ENCODE data around the gene CLIC1. TPM values are rescaled to one million over a fixed set of nuclear protein-coding genes. Genes with fewer than 3 reads are reported as not detected.

Gene CLIC1
- polyA plus RNA-seq, 1 donor (not counting 4 experiments of a cell fraction or from before 2014, with no cell fraction given) = 832 TPM

GRCh38 chr6:31736768-31737314 lies 511 bp upstream of the CLIC1 start:
- H3K27me3 ChIP-seq (ENCODE audit: control insufficient read depth, extremely low read depth, insufficient read depth, low read length) = no peaks in the 10 kb centered on the region
- peaks cover 2% of the 10 kb centered on the region for H3K9me1 ChIP-seq (ENCODE audit: control insufficient read depth, extremely low read depth, insufficient read depth, low read length)
- peaks cover 14% of the 10 kb centered on the region for H4K20me1 ChIP-seq (ENCODE audit: control insufficient read depth, extremely low read depth, insufficient read depth, low read length)
- peak overlapping the region; percentile 90 for H3K9ac ChIP-seq (ENCODE audit: control insufficient read depth, extremely low read depth, insufficient read depth, low read length)
- peak overlapping the region; percentile 84 for H3K4me2 ChIP-seq (ENCODE audit: control insufficient read depth, extremely low read depth, insufficient read depth, low read depth, low read length)
- H3K4me3 ChIP-seq (ENCODE audit: control insufficient read depth in 2 of 3, extremely low read depth in 1 of 3, insufficient read depth in 2 of 3, low read depth in 1 of 3, low read length in 3 of 3) = peak overlapping the region; percentile 62 to 88 (median 66)
- dilution Hi-C loops (cut with MboI; ENCODE audit: extremely low pct_ligation_motif_present, low sequenced_read_pairs) = no loop called here
- H3K27ac ChIP-seq (ENCODE audit: control insufficient read depth, insufficient read depth, low read length) = peak overlapping the region; percentile 96
- FAIRE-seq (no peak), DNase-seq (ENCODE audit: low read depth, low spot score) (no peak)
- peak overlapping the region; percentile 64 for H2AFZ ChIP-seq (ENCODE audit: control insufficient read depth, low read length)
- H3K79me2 ChIP-seq (ENCODE audit: control insufficient read depth, insufficient read depth, low read length) = peaks cover 39% of the 10 kb centered on the region
- TF ChIP-seq CTCF (optimal IDR thresholded peaks at IDR 0.05 in 1 of 3, IDR thresholded peaks at IDR 0.05 in 1 of 3, conservative IDR thresholded peaks at IDR 0.05 in 1 of 3; ENCODE audit: extremely low read depth in 1 of 3, insufficient read depth in 2 of 3, low read length in 3 of 3) (no peak), EZH2 (IDR thresholded peaks at IDR 0.05; ENCODE audit: low read length) (no peak)
- peaks cover 42% of the 10 kb centered on the region for H3K4me1 ChIP-seq (ENCODE audit: control insufficient read depth, extremely low read depth, insufficient read depth, low read length)
- no peaks in the 10 kb centered on the region for H3K9me3 ChIP-seq (ENCODE audit: control insufficient read depth, low read depth, low read length)
- peaks cover 17 to 29% of the 10 kb centered on the region in 2 experiments for H3K36me3 ChIP-seq (ENCODE audit: control insufficient read depth in 2 of 2, extremely low read depth in 1 of 2, insufficient read depth in 2 of 2, low read length in 2 of 2)

- Histone ChIP-seq H3K79me2 (ENCODE audit: control insufficient read depth, insufficient read depth, low read length) (peaks cover 39% of the 10 kb centered on the region), H2AFZ (ENCODE audit: control insufficient read depth, low read length) (peak overlapping the region; percentile 38), H3K4me2 (ENCODE audit: control insufficient read depth, extremely low read depth, insufficient read depth, low read depth, low read length) (peak overlapping the region; percentile 84), H3K36me3 (ENCODE audit: control insufficient read depth in 2 of 2, extremely low read depth in 1 of 2, insufficient read depth in 2 of 2, low read length in 2 of 2) (peaks cover 24 to 40% of the 10 kb centered on the region in 2 experiments), H3K27me3 (ENCODE audit: control insufficient read depth, extremely low read depth, insufficient read depth, low read length) (no peaks in the 10 kb centered on the region), H3K9me3 (ENCODE audit: control insufficient read depth, low read depth, low read length) (no peaks in the 10 kb centered on the region), H4K20me1 (ENCODE audit: control insufficient read depth, extremely low read depth, insufficient read depth, low read length) (peaks cover 19% of the 10 kb centered on the region), H3K4me3 (ENCODE audit: control insufficient read depth in 2 of 3, extremely low read depth in 1 of 3, insufficient read depth in 2 of 3, low read depth in 1 of 3, low read length in 3 of 3) (peak overlapping the region; percentile 62 to 88 (median 66)), H3K27ac (ENCODE audit: control insufficient read depth, insufficient read depth, low read length) (peak overlapping the region; percentile 96), H3K9ac (ENCODE audit: control insufficient read depth, extremely low read depth, insufficient read depth, low read length) (peak overlapping the region; percentile 90), H3K9me1 (ENCODE audit: control insufficient read depth, extremely low read depth, insufficient read depth, low read length) (peaks cover 4% of the 10 kb centered on the region), H3K4me1 (ENCODE audit: control insufficient read depth, extremely low read depth, insufficient read depth, low read length) (peaks cover 43% of the 10 kb centered on the region)
- dilution Hi-C loops (cut with MboI; ENCODE audit: extremely low pct_ligation_motif_present, low sequenced_read_pairs) = no loop called here
- TF ChIP-seq CTCF (optimal IDR thresholded peaks at IDR 0.05 in 1 of 3, IDR thresholded peaks at IDR 0.05 in 1 of 3, conservative IDR thresholded peaks at IDR 0.05 in 1 of 3; ENCODE audit: extremely low read depth in 1 of 3, insufficient read depth in 2 of 3, low read length in 3 of 3) = no peak
- no peak for TF ChIP-seq EZH2 (IDR thresholded peaks at IDR 0.05; ENCODE audit: low read length)
- FAIRE-seq (no peak), DNase-seq (ENCODE audit: low read depth, low spot score) (no peak)
Measured at GRCh38 chr6:31734821-31735406, 1.4 kb downstream of the CLIC1 start.

All from keratinocyte (primary cell).